DMS53 treated with DMSO at 0.1 percent for 48 hours (cell line): ENCODE data around the gene FAM107B.

Source experiments
- DNase-seq: peaks from one replicate; lab custom pipeline; 2025; ENCODE audit not compliant: unreplicated experiment; lab: John Stamatoyannopoulos, UW

The FAM107B gene

DNA sequence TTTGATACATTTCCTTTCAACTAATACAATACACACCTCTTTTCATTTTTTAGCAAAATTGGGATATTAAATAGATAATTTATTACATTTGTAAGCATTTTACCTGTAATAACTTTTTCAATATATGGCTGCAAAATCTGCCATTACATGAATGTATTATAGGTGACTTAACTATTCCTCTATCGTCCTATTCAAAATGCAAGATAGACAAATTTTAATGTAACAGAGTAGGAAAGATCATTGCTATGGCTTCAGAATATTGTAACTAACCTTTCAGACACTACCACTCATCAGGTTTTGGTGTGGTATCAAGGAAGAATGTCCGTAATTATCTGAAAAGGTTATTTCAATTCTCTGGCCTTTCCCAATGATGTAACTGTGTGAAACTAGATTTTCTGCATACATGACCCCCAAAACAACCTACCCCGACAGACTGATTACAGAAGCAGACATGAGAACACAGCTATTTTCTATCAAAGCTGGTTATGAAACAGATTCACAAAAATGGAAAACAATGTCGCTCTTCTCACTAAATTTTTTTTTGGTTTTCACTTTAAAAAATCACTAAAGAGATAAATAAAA is 211.2 kb downstream of the FAM107B start:
- no peak for DNase-seq

DNA sequence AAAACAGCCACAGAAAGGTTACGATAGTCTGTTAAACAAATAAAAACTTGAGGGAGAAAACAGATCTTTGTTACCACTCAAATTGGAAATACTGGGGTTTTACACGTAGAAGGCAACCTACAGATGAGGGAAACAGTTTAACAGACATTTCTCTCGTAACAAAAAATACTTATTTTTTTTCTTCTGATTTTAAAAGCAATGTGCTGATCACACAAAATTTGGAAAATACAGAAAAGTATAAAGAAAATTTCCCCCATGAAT is 211.7 kb downstream of the FAM107B start:
- no peak for DNase-seq

DNA sequence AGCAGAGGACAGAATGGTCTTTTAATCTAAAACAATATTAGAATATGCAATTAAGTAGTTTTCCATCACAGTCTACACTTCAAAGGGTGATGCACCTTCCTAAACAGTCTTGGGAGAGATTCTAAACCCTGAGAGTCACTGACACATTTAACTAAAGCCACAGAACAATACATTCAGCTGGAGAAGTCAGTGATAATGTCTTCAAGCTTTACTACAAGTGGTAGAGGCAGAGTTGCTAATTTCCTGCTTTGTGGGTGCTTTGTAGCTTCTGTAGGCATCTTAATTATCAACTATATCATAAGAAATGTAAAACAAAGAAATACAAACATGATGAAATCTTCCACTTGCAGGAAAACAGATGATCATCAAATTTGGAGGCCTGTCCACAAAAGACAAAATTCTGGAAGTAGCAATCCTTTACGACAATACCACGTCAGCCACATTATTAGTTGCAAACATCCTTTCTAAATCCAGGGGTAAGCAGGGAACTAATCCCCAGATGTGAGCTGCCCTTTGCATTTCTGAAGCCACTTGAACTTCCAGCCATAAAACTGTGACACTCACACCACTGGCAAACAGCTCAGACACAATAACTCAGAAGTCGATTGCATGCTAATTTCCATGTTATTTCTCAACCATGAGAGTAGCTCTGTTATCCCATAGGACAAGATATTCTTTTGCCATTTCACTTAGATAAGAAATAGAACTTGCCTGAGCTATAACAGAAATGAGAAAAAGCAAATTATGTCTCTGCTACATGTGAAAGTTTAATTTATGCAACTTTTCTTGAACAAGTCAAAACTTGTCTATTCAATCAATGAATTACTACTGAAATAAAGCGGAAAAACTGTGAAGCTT is 212.2 kb downstream of the FAM107B start:
- DNase-seq: no peak

DNA sequence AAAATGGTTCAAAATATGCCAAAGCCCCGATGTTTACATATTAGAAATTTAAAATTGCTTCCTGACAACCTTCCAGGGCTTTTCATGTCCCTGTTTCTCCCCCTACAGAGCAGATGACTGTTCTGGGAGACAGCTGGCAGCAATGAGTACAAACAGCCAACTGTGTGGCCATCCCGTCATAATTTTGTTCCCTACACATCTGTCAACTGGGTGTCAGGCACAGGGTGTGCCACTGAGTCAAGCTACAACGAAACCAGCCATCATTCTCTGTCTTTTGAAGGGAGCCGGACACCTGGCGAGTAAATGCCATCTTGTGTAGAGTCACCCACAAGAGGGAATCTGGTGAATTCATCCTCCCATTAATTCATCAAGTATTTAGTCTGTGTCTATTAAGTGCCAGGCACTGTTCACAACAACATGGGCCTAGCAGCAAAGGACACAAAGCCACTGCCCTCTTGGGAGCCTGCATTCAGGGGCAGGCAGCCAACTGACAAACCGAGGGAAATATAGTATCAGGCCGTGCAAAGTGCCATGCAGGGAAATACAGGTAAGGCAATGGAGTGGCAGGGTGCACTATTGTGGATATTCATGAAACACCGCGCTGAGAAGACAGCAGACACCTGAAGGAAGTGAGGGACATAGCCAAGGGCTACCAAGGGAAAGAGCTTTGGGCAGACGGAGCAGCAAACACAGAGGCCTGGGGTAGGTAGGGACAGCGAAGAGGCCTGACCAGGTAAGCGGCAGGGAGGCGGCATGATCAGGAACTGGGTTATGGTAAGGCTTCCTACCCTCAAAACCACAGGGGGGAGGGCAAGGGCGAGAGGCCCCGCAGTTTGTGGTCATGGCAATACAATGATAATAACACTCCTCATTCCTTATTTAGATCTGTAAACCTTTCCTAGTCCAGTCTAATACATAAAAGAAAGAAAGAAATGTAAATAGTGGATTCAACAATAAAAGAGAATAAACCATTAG is 213.6 kb downstream of the FAM107B start:
- no peak for DNase-seq

DNA sequence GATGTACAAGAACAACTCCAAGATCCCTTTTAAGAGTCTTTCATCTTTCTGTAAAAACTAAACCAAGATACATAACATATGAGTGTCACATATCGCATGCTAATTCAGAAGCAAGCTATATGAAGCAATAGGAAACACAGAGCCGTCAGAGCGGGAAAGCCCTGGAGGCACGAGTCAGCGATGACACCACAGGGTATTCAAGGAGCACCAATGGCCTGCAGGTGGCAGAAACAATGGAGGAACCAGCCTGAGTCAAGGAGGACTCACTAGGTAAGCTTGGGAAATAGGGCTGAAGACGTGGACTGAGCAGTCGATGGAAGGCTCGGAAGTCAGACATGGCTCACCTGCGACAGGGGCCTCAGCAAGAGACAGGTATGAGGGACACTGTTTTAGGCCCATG is 214.4 kb downstream of the FAM107B start:
- peak; percentile 83 for DNase-seq

DNA sequence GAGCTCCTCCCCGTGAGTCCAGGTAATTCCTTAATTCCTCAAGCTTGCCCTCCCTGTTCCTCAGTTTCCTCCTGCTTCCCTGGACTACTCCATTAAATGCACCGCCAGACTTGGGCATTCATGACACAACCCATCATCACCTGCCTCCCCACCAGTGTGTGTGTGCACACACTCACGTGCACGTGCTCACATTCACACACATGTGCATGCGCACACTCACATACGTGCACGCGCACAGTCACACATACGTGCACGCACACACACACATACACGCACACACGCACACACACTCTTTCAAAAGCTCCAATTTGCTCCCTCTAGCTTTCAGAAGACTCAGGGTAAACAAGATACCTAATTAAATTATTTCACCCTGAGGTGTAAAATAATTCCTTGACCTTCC is 216.7 kb downstream of the FAM107B start:
- no peak for DNase-seq

DNA sequence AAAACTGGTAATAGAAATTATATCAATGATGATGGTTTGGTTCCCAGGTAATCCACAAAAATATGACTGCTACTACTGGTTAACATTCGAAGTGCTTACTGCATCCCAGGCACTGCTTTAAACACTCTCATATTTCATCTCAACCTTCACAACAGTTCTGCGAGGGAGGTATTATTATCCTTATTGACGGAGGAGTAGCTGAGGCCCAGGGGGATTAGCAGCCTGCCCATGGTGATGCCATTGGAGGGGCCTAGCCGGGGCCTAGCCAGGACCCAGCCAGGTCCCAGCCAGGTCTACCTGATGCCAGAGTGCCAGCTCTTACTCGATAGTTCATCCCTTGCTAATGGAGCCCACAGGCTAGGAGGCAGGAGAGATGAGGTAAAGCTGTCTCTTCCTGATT is 217.1 kb downstream of the FAM107B start:
- DNase-seq: no peak

DNA sequence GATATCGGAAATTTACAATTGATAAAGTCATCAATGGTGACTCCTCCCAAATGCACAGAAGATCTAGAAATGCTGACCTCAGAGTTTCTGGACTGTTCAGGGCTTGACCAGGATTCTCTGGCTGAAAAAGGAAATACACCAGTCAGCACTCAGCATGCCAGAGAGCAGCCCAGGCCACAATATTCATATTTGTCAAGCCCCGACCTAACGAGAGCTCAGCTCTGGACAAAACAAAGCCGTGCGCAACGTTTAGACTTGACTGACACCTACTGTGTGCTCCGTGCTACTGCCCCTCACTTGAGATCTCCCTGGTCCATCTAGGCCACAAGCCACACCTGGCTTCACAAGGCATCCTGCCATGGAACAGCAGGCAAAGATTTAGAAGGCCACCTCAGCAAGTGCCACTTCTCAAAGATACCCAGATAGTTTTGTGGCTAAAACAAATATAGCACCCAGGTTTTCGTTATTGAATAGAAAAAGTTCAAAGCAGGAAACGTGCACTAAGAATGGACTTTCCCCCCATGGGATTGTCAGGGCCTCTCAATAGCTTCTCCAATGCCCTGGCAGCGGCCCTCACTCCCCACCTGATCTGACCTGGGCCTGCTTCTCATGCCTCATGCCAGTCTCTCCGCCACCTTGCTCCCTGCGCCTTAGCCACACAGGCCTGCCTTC is 218.3 kb downstream of the FAM107B start:
- DNase-seq: no peak

DNA sequence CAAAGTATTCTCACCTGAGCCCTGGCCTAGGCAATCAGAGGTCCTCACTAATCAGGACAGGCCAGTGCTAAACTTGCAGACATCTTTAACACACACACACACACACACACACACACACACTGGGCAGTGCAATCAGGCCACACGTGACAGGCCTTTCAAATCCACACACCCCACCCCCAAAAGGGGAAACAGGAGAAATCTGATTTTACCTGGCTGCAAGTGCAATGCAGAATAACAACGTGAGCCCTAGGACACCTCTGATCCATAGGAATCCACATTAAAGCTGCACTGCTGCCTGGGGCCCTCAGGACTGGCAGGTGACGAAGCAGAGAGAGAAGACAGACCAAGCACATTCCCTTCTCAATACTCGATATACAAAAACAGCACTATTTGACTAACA is 218.9 kb downstream of the FAM107B start:
- no peak for DNase-seq

DNA sequence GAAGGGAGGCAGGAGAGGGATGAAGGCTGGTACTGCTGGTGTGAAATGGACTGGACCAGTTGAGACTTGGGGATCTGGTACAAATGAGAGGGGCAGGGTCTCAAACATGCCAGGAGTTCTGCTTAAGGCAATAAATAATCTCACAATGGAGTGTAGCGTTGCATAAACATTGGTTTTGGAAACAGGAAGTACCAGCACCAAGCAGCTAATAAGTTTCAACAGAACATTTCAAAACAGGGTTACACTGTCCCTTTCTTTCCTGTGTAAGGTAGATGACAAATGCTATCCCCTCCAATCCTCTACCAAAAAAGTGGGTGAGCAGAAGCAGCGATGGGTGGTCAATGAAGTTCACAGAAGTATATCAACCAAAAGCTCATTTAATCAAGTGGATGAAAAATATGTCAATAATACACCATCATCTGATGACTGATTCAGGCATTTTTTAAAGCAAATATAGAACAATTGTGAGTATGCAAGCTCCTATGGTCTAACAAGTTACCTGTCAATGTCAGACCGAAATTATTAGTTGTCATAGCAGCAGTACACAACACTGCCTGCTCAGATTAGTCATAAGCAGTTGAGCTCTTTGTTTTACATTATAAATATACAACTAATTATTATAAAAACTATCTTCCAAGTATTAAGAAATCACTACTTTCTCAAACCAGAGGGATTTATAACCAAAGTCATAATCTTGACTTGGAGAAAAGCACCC is 220.0 kb downstream of the FAM107B start:
- DNase-seq: no peak

DNA sequence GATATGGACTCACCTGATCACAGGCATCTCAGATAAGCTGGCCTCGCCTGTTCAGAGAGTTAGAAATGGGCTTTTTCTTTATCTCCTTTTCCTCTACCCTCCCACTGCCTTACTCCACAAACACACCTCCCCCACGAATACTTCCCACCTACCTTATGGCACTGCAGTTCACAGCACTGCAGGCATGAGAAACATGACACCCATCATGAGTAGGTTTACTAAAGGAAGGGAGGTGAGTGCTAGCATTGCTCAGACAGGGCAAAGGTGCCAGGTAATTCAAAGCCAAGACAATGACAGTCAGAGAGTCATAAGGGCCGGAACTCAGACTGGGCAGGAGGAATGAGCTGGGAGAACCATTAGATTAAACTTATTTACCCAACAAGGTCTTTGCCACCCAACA is 220.6 kb downstream of the FAM107B start:
- DNase-seq: peak; percentile 61

DNA sequence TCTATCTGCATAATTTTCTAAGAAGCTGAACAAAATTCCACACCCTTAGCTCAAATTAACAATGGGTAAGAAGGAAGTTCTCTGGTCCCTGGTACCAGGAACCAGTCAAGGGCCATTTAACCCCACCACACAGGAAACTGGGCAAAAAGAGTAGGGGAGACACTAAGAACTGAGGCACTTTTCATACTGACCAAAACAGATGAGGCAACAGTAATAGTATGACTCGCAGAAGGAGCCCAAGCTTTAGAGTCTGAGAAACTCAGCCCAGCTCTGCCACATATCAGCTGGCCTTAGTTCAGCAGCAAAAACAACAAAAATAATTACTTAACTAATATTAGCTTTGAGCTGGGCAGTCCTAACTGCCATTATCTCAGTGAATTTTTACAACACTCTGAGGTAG is 221.2 kb downstream of the FAM107B start:
- no peak for DNase-seq

DNA sequence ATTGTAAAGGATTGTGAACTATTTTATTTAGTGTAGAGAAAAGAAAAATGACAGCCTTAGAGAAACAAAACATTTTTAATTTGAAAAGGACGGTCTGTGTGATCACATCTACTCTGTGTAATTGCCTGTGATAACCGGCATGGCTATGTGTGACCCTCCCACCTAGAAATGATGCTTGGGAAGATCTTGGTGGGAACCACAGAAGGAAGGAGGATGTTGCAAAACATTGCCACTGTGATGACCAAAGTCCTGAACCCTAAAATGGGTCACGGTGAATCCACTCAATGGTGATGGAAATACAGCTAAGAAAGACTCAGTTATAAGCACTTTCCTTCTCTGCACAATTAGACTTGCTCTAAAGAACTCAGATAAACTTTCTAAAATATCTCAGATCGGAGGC is 222.7 kb downstream of the FAM107B start:
- no peak for DNase-seq

DNA sequence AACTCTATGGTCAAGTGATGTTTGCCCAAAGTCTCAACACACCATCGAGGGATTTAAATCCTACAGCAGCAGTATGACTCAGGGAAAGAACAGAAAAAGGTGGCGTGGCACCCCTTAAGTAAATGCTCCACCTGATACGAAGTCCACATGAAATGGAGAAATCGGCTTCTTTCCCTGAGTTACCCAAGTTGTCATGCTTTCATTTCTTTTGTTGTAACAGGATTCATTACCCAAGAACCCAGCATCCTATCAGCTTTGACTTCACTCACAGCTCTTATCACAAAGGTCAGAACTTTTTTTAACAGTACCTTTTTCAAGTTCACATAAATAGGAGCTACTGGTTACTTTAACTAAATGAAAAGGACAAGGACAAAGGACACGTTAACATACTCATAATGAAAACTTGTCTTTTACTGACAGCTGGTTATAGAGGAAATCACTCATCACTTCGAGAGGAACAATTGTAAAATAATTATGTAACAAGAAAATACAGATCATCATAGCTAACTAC is 224.2 kb downstream of the FAM107B start:
- DNase-seq: no peak

DNA sequence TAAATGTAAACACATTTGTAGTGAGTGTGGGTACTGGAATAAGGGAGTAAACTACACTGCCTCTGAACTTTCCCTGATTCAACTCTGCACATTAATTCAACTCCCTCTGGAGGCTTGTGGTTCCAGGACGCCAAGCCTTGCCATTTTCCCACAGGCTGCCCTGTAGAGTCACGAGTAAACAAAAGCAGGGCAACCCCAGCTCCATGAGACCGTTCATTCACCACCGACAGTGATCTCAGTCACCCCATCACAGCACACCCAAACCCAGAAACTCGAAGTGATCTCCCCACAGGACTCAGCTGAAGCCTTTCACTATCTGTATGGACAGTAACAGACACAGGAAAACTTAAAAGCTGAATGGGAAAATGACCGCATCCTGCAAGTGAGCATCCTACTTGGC is 225.2 kb downstream of the FAM107B start:
- DNase-seq: no peak

DNA sequence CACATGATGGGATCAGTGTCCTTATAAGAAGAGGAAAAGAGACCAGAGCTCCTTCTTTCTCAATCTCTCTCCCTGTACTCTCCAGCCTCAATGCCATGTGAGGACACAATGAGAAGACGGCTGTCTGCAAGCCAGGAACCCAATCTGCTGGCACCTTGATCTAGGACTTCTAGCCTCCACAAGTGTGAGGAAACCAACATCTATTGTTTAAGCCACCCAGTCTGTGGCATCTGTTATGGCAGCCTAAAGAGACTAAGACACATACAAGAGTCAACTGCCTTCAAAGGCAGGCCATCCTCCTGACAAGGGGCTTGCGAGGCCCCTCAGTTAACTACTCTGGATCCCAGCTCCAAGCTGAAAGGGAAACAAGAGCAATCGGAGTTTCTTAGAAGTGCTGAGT is 225.7 kb downstream of the FAM107B start:
- DNase-seq: no peak

DNA sequence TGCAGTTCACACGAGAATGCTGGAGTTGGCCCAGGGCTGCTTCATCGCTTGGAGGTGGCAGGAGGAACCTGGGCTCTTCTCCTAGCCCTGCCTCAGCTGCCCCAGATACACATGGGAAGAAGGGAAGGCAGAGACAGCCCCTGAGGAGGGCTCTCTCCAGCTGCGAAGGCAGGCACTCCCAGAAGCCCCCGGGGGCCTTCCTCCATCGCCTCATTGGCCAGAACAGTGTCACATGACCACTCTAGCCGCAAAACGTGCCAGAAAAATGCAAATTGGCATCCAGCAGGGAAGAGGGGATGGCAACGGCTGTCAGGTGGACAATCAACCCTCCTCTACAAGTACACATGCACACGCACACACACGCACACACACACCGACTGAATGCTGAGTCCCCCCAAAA is 226.2 kb downstream of the FAM107B start:
- DNase-seq: no peak

DNA sequence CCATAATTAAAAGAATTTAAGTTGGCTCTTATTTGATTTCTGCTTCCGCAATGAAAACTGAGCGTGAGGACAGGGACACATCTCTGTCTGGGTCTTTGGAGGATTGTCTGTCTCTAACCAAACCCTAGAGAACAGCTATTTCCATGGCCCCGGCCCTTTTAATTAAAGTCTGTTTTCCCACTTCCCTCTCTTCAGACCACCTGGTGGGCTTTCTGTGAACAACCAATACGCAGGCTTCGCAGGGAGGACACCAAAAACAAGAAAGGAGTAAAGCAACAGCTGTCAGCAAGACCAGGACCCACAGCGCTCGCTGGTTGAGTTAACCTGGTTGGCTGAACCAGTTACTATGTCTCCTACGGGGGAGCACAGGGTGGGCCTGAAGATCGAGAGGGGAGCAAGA is 226.9 kb downstream of the FAM107B start:
- DNase-seq: no peak

DNA sequence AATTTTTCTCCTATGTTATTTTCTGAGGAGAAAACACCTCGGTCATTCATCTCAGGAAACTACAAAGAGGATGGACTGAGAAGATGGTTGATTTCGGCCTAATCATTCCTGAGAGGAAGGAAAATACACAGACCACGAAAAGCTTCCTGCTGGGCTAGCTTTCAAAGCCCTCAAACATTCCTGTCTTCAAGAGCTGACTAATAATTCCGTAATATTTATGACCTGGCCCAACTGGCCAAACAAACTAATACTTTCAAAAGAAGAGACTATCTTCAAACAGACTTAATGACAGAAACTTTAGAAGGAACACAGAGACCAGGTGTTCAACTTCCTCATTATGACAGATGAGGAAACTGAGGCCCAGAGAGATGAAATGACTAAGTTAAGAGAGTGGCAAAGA is 228.9 kb downstream of the FAM107B start:
- DNase-seq: no peak

DNA sequence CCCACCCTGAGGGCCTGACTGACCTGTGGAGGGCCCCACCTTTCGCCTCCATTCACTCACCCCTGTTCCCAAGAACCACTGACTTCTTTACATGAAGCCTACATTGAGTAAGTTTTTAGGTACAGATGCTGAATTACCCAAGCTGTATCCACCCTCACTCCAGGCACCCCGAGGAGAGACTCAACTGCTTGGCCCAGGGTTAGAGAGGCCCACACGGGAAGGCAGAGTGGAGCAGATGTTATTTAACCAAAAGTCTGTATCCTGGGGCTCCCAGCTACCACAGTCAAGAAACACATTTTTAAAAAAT is 230.8 kb downstream of the FAM107B start:
- no peak for DNase-seq
